H9 (cell line): ENCODE data around the gene NCKAP5. TPM values are rescaled to one million over a fixed set of nuclear protein-coding genes. Genes with fewer than 3 reads are reported as not detected.

Experiments used
- DNase-seq: peaks from one replicate; pipeline ENCODE4 v3.0.0-alpha.2; 2017
- H2AFZ ChIP-seq: one replicate; pipeline ENCODE4 v1.6.1; 2013; ENCODE audit warnings: mild to moderate bottlenecking, low read length, control low read depth, moderate library complexity
- H2AK5ac ChIP-seq: 2 replicates; pipeline ENCODE4 v1.6.1; 2013; ENCODE audit warnings: low read length, control low read depth, mixed read lengths; ENCODE audit not compliant: insufficient read length
- H2BK120ac ChIP-seq: one replicate; pipeline ENCODE4 v1.6.1; 2013; ENCODE audit warnings: low read depth, mild to moderate bottlenecking, low read length, control low read depth, inconsistent platforms; ENCODE audit not compliant: poor library complexity, severe bottlenecking
- H2BK12ac ChIP-seq: 2 replicates; pipeline ENCODE4 v1.6.1; 2013; ENCODE audit warnings: low read length, control low read depth, mixed read lengths, low read depth; ENCODE audit not compliant: insufficient read length
- H2BK15ac ChIP-seq: 2 replicates; pipeline ENCODE4 v1.6.1; 2013; ENCODE audit warnings: low read depth, low read length, control low read depth
- H2BK20ac ChIP-seq: one replicate; pipeline ENCODE4 v1.6.1; 2013; ENCODE audit warnings: low read depth, mild to moderate bottlenecking, low read length, control low read depth, inconsistent platforms; ENCODE audit not compliant: poor library complexity, severe bottlenecking
- H2BK5ac ChIP-seq: 2 replicates; pipeline ENCODE4 v1.6.1; 2013; ENCODE audit warnings: low read length, control low read depth, mixed read lengths; ENCODE audit not compliant: insufficient read length
- H3K14ac ChIP-seq: 2 replicates; pipeline ENCODE4 v1.6.1; 2013; ENCODE audit warnings: low read length, control low read depth; ENCODE audit not compliant: insufficient read depth
- H3K18ac ChIP-seq: 2 replicates; pipeline ENCODE4 v1.6.1; 2013; ENCODE audit warnings: low read depth, mild to moderate bottlenecking, mixed read lengths, low read length, control low read depth; ENCODE audit not compliant: insufficient read length
- H3K23ac ChIP-seq: 2 replicates; pipeline ENCODE4 v1.6.1; 2013; ENCODE audit warnings: low read length, control low read depth, mixed read lengths, low read depth; ENCODE audit not compliant: insufficient read length
- H3K23me2 ChIP-seq: 2 replicates; pipeline ENCODE4 v1.6.1; 2013; ENCODE audit warnings: low read depth, mild to moderate bottlenecking, mixed read lengths, low read length, control low read depth; ENCODE audit not compliant: insufficient read length, poor library complexity, severe bottlenecking
- H3K27ac ChIP-seq: 2 replicates; pipeline ENCODE4 v1.5.1; 2013; ENCODE audit warnings: low read length, control low read depth, mixed read lengths, low read depth; ENCODE audit not compliant: insufficient read length
- H3K27me3 ChIP-seq: 2 replicates; pipeline ENCODE4 v1.6.1; 2013; ENCODE audit warnings: low read length, control low read depth, inconsistent platforms; ENCODE audit not compliant: insufficient read depth
- H3K4ac ChIP-seq: 2 replicates; pipeline ENCODE4 v1.6.1; 2013; ENCODE audit warnings: low read depth, mild to moderate bottlenecking, control low read depth, inconsistent platforms, low read length, moderate library complexity
- H3K4me1 ChIP-seq: 2 replicates; pipeline ENCODE4 v1.6.1; 2013; ENCODE audit warnings: low read length, control low read depth, inconsistent platforms; ENCODE audit not compliant: insufficient read depth
- H3K4me2 ChIP-seq: 2 replicates; pipeline ENCODE4 v1.6.1; 2013; ENCODE audit warnings: low read length, control low read depth, mixed read lengths; ENCODE audit not compliant: insufficient read length, insufficient read depth
- H3K56ac ChIP-seq: 2 replicates; pipeline ENCODE4 v1.6.1; 2013; ENCODE audit warnings: low read depth, mild to moderate bottlenecking, mixed read lengths, low read length, control low read depth; ENCODE audit not compliant: insufficient read length
- H3K79me1 ChIP-seq: 2 replicates; pipeline ENCODE4 v1.6.1; 2013; ENCODE audit warnings: low read depth, mild to moderate bottlenecking, moderate library complexity, low read length, control low read depth, inconsistent platforms; ENCODE audit not compliant: insufficient read depth, poor library complexity, severe bottlenecking
- H3K79me2 ChIP-seq: 2 replicates; pipeline ENCODE4 v1.6.1; 2013; ENCODE audit warnings: low read length, control low read depth, inconsistent platforms; ENCODE audit not compliant: insufficient read depth
- H3K9ac ChIP-seq: 2 replicates; pipeline ENCODE4 v1.6.1; 2013; ENCODE audit warnings: low read length, control low read depth, mixed read lengths; ENCODE audit not compliant: insufficient read length; ENCODE audit errors: extremely low read depth
- H3K9me3 ChIP-seq: one replicate; pipeline ENCODE4 v1.6.1; 2013; ENCODE audit warnings: low read depth, low read length, inconsistent platforms; ENCODE audit not compliant: control insufficient read depth
- H3T11ph ChIP-seq: one replicate; pipeline ENCODE4 v1.6.1; 2013; ENCODE audit warnings: mild to moderate bottlenecking, low read length, control low read depth, inconsistent platforms
- H4K20me1 ChIP-seq: one replicate; pipeline ENCODE4 v1.6.1; 2013; ENCODE audit not compliant: control insufficient read depth, insufficient read length, insufficient read depth
- H4K5ac ChIP-seq: 2 replicates; pipeline ENCODE4 v1.6.1; 2013; ENCODE audit warnings: low read depth, mild to moderate bottlenecking, mixed read lengths, low read length, control low read depth; ENCODE audit not compliant: insufficient read length
- H4K8ac ChIP-seq: replicated peaks from 2 replicates; pipeline ENCODE4 v1.6.1; 2013; ENCODE audit warnings: low read length, control low read depth, mixed read lengths, low read depth; ENCODE audit not compliant: insufficient read length
- H4K91ac ChIP-seq: 2 replicates; pipeline ENCODE4 v1.6.1; 2013; ENCODE audit warnings: low read depth, mild to moderate bottlenecking, moderate library complexity, mixed read lengths, low read length, control low read depth; ENCODE audit not compliant: insufficient read length
- H3K27ac Mint-ChIP-seq, 3 experiments: 2 replicates in 2 of 3; 3 replicates in 1 of 3; pipeline ENCODE4 v1.8.0; 2020 to 2021; ENCODE audit warnings: mixed read lengths in 3 of 3, mild to moderate bottlenecking in 1 of 3, moderate library complexity in 1 of 3
- H3K27me3 Mint-ChIP-seq: 2 replicates; pipeline ENCODE4 v1.8.0; 2021; ENCODE audit warnings: low read depth, mild to moderate bottlenecking, moderate library complexity, mixed read lengths
- H3K36me3 Mint-ChIP-seq, 3 experiments: 2 replicates in 2 of 3; 3 replicates in 1 of 3; pipeline ENCODE4 v1.8.0; 2020 to 2021; ENCODE audit warnings: low read depth in 3 of 3, mixed read lengths in 3 of 3; ENCODE audit not compliant: insufficient read depth in 1 of 3
- H3K4me1 Mint-ChIP-seq, 2 experiments: 2 replicates each; pipeline ENCODE4 v1.8.0; 2020; ENCODE audit warnings: mixed read lengths in 2 of 2
- H3K4me3 Mint-ChIP-seq, 2 experiments: 2 replicates in 1 of 2; 3 replicates in 1 of 2; pipeline ENCODE4 v1.8.0; 2020 to 2021; ENCODE audit warnings: mild to moderate bottlenecking in 2 of 2, mixed read lengths in 2 of 2, moderate library complexity in 1 of 2
- H3K9me3 Mint-ChIP-seq, 2 experiments: 2 replicates in 1 of 2; 3 replicates in 1 of 2; pipeline ENCODE4 v1.8.0; 2020; ENCODE audit warnings: mild to moderate bottlenecking in 2 of 2, mixed read lengths in 2 of 2, moderate library complexity in 1 of 2
- CTCF ChIP-seq: fragments of 200-600 bp; sonication (generic); conservative IDR thresholded peaks from 3 replicates; pipeline ENCODE4 v1.8.0; 2021; ENCODE audit warnings: antibody characterized with exemption, mild to moderate bottlenecking
- WGBS: extraction: QIAGEN DNeasy Blood & Tissue Kit; methylation state at CpG from one replicate; pipeline ENCODE4 v1.1.7; 2013; ENCODE audit warnings: missing lambda C conversion rate, low lambda C conversion rate, mixed read lengths; ENCODE audit not compliant: insufficient read length; ENCODE audit errors: extremely low coverage; 5-methylcytosine and 5-hydroxymethylcytosine counted together
- total RNA-seq: library from RNA; stranded (reverse); gene quantifications from 2 replicates; pipeline ENCODE4 v1.2.1, GENCODE V29; 2021

NCKAP5 gene
- total RNA-seq, 1 experiment from 2014 or later, result 0.26 TPM

DNA sequence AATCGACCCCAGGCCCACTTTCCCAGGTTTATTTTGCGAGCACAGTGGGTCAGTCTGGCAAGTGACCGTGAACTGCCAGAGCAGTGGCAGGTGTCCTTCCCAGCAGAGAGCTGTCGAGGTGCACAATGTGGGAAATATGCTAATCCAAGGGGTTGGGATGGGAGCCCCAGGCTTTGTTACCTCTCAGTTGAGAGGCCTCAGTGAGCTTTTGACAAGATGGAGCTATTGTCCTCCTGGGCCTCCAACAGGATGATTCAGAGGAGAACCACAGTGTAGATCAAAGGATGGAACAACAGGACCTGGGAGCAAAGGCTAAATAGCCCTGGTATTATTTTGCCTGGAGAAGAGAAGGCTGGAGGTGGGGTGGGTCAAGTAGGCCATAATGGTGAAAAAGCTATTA is 150.8 kb downstream of the NCKAP5 start:
- Histone ChIP-seq H2BK20ac (no peak overlapping the region), H3K4me1 (peaks cover 5% of the 10 kb centered on the region; the same call in 1 of the 2 replicates), H3K4me2 (no peak overlapping the region), H3K14ac (no peak overlapping the region), H4K20me1 (no peaks in the 10 kb centered on the region), H3K9ac (no peak overlapping the region), H4K5ac (no peak overlapping the region), H3K27me3 (no peaks in the 10 kb centered on the region), H2AFZ (no peak overlapping the region), H3K23me2 (no peaks in the 10 kb centered on the region), H3K9me3 (no peaks in the 10 kb centered on the region), H2BK5ac (no peak overlapping the region), H3K56ac (no peak overlapping the region), H2BK15ac (no peak overlapping the region), H2BK120ac (no peak overlapping the region), H3K4ac (no peak overlapping the region), H4K91ac (no peak overlapping the region), H3K79me2 (no peaks in the 10 kb centered on the region), H2AK5ac (no peak overlapping the region), H3K18ac (no peak overlapping the region), H3K79me1 (no peaks in the 10 kb centered on the region), H2BK12ac (no peak overlapping the region), H3K27ac (no peak overlapping the region), H3K23ac (no peak overlapping the region), H4K8ac (no peak overlapping the region), H3T11ph (no peak overlapping the region)
- H3K4me3 Mint-ChIP-seq, result no peak overlapping the region
- peaks cover 23 to 32% of the 10 kb centered on the region in 2 experiments for H3K4me1 Mint-ChIP-seq
- H3K9me3 Mint-ChIP-seq, result no peaks in the 10 kb centered on the region; a peak in 1 of 5 replicates
- no peak for DNase-seq
- no CpG with 5 or more reads among the region's 4 CpGs for WGBS
- peaks cover 10% of the 10 kb centered on the region for H3K27me3 Mint-ChIP-seq
- H3K36me3 Mint-ChIP-seq, result no peaks in the 10 kb centered on the region
- no peak overlapping the region for H3K27ac Mint-ChIP-seq
- no peak for TF ChIP-seq CTCF
